ENCODE measurements around the gene OGA. TPM values are rescaled to one million over a fixed set of nuclear protein-coding genes. Genes with fewer than 3 reads are reported as not detected.

The OGA gene
- total and polyA plus RNA-seq, 10 donors = 65.7 to 234 (median 162) TPM

- H3K27ac ChIP-seq = no peak overlapping the region
- TF ChIP-seq CTCF (IDR thresholded peaks at IDR 0.05 in 8 of 11, conservative IDR thresholded peaks at IDR 0.05 in 3 of 11) (no peak), POLR2AphosphoS5 (IDR thresholded peaks at IDR 0.05) (no peak), POLR2A (IDR thresholded peaks at IDR 0.05) (no peak)
- intact Hi-C loops (cut with DNase I; ENCODE audit: low total_unique reads) = no loop called here
- no peak for DNase-seq
- peaks cover 0 to 5% (median 0%) of the 10 kb centered on the region in 7 donors for H3K27me3 ChIP-seq (replicated peaks in 1 of 7)
- H3K4me3 ChIP-seq = no peak overlapping the region
- H3K36me3 ChIP-seq = peaks cover 0 to 55% (median 27%) of the 10 kb centered on the region in 6 donors
- peaks cover 10 to 69% (median 43%) of the 10 kb centered on the region in 6 donors for H3K4me1 ChIP-seq
- H3K9me3 ChIP-seq = no peaks in the 10 kb centered on the region
- 95 to 97% (median 96%) methylated on average over 3 of the region's 3 CpGs for WGBS, 5 donors
Observed at GRCh38 chr10:101845893-101846292, 27.6 kb upstream of the OGA start.

GRCh38 chr10:101843032-101844021 is 25.1 kb upstream of the OGA start, which contains the start of gene KCNIP2:
TSS of gene KCNIP2 (minus strand) at chr10:101843800. CDS start at chr10:101843568, 232 bp downstream.
- TF ChIP-seq CTCF (IDR thresholded peaks at IDR 0.05 in 8 of 11, conservative IDR thresholded peaks at IDR 0.05 in 3 of 11) (peak in 10 of 11 experiments; percentile 10 to 80 (median 63)), POLR2AphosphoS5 (IDR thresholded peaks at IDR 0.05) (peak in 2 of 3 donors; percentile 27 to 42), POLR2A (IDR thresholded peaks at IDR 0.05) (no peak)
- H3K9me3 ChIP-seq = no peaks in the 10 kb centered on the region
- H3K4me1 ChIP-seq = peaks cover 22 to 78% (median 48%) of the 10 kb centered on the region in 6 donors
- H3K36me3 ChIP-seq = peaks cover 0 to 35% (median 25%) of the 10 kb centered on the region in 6 donors
- peak within 1 kb of the TSS in 5 of 8 donors; percentile 9 to 60 (median 20) for H3K27ac ChIP-seq
- DNase-seq = peak; percentile 88
- whole genome bisulfite sequencing, 5 donors = 27 to 41% (median 35%) methylated on average over 26 to 60 of the region's 60 CpGs
- H3K4me3 ChIP-seq = peak within 1 kb of the TSS in 7 of 8 donors; percentile 22 to 71 (median 31)
- peaks cover 0 to 7% (median 0%) of the 10 kb centered on the region in 7 donors for H3K27me3 ChIP-seq (replicated peaks in 1 of 7)
- intact Hi-C loops (cut with DNase I; ENCODE audit: low total_unique reads) = loop anchor here (5.0 kb wide), 2 partner anchors 169 to 229 kb away; no protein-coding TSS in a partner anchor

- no peak for DNase-seq
- Histone ChIP-seq H3K4me1 (peaks cover 26 to 83% (median 49%) of the 10 kb centered on the region in 6 donors), H3K27ac (no peak overlapping the region), H3K9me3 (no peaks in the 10 kb centered on the region), H3K27me3 (replicated peaks in 1 of 7) (peaks cover 0 to 7% (median 0%) of the 10 kb centered on the region in 7 donors), H3K4me3 (peak overlapping the region in 1 of 8 donors; percentile 71), H3K36me3 (peaks cover 0 to 20% (median 16%) of the 10 kb centered on the region in 6 donors)
- intact Hi-C loops (cut with DNase I; ENCODE audit: low total_unique reads) = loop anchor here (5.0 kb wide), 2 partner anchors 170 to 230 kb away; no protein-coding TSS in a partner anchor
- TF ChIP-seq POLR2AphosphoS5 (IDR thresholded peaks at IDR 0.05) (no peak), POLR2A (IDR thresholded peaks at IDR 0.05) (no peak), CTCF (IDR thresholded peaks at IDR 0.05 in 8 of 11, conservative IDR thresholded peaks at IDR 0.05 in 3 of 11) (no peak)
Observed at GRCh38 chr10:101841826-101842225, 23.6 kb upstream of the OGA start.
